Right atrium auricular region (tissue), 2 donors: Measurements from ENCODE around the gene VIT. TPM values are rescaled to one million over a fixed set of nuclear protein-coding genes. Genes with fewer than 3 reads are reported as not detected.
A peak's percentile ranks its signal among the peaks of the same experiment; 100 is the strongest.

Experiments used
- DNase-seq: peaks from one replicate; pipeline ENCODE4 v3.0.0-alpha.2; 2019; ENCODE audit warnings: low spot score
- H3K27ac ChIP-seq, 2 donors: fragments of 200-600 bp; sonication (generic); 1 replicate in 1 of 2; 2 replicates in 1 of 2; pipeline ENCODE4 v1.5.1; 2016 to 2019
- H3K27me3 ChIP-seq, 2 donors: fragments of 200-600 bp; sonication (generic); one replicate each; pipeline versions ENCODE4 v1.5.1 to v1.6.0; 2017 to 2019
- H3K36me3 ChIP-seq: fragments of 200-600 bp; sonication (generic); one replicate; pipeline ENCODE4 v1.5.1; 2016
- H3K4me1 ChIP-seq, 2 donors: fragments of 200-600 bp; sonication (generic); one replicate each; pipeline versions ENCODE4 v1.5.1 to v1.6.0; 2017 to 2019
- H3K4me3 ChIP-seq, 2 donors: fragments of 200-600 bp; sonication (generic); 1 replicate in 1 of 2; 2 replicates in 1 of 2; pipeline ENCODE4 v1.5.1; 2017 to 2019; ENCODE audit warnings: mild to moderate bottlenecking in 1 of 2, moderate library complexity in 1 of 2
- H3K9me3 ChIP-seq, 2 donors: fragments of 200-600 bp; sonication (generic); one replicate each; pipeline ENCODE4 v1.5.1; 2019
- total RNA-seq, 2 donors: library from RNA; depleted of rRNA; stranded (reverse); fragments of >200 nt; gene quantifications; one replicate each; pipeline ENCODE4 v1.1.0, GENCODE V29; 2016
- TF ChIP-seq, protein P1 (sequence below), 2 donors: fragments of 200-600 bp; sonication (generic); IDR thresholded peaks; one replicate each; pipeline ENCODE4 v1.5.1; 2019; ENCODE audit warnings: antibody characterized with exemption in 2 of 2

The VIT gene
- total RNA-seq, 2 donors from 2014 or later, result 12.3 to 16.9 TPM

DNA sequence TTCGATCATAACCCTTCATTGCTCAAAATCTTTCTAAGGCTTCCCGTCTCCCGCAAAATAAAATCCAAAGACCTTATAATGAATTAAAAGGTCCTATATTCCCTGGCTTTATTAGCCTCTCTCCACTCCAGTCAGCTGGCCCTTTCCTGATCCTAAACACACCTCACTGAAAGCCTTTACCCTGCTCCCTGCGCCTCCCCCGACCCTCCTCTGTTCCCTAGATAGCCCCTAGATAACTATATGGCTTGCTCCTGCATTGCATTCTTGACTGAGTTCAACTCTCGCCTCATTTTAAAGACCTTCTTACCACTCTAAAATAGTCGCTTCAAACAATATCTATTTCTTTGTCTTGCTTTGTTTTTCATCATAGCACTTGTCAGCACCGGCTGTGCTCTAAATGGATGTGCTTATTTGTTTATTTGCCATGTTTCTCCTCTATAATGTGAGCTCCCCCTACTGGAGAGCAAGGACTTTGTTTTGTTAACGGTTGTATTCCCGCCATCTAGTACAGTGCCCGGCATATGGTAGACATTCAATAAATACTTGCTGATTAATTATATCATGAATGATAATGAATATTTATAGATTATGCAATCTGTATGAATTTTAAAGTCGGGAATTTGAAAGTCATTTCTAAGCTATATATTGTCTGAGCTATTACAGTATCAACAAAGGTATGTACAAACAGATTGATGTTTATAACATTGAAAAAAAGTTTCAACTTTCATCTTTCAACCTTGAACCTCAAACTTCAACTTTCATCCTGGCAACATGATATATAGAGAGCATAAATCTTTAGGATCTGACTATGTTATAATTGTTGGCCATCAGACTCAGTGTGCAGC, 32.4 kb upstream of the VIT start:
- Histone ChIP-seq H3K4me3 (no peak overlapping the region), H3K36me3 (no peaks in the 10 kb centered on the region), H3K4me1 (peaks cover 0 to 3% of the 10 kb centered on the region in 2 donors), H3K9me3 (no peaks in the 10 kb centered on the region), H3K27ac (no peak overlapping the region), H3K27me3 (no peaks in the 10 kb centered on the region)
- TF ChIP-seq, protein P1, sequence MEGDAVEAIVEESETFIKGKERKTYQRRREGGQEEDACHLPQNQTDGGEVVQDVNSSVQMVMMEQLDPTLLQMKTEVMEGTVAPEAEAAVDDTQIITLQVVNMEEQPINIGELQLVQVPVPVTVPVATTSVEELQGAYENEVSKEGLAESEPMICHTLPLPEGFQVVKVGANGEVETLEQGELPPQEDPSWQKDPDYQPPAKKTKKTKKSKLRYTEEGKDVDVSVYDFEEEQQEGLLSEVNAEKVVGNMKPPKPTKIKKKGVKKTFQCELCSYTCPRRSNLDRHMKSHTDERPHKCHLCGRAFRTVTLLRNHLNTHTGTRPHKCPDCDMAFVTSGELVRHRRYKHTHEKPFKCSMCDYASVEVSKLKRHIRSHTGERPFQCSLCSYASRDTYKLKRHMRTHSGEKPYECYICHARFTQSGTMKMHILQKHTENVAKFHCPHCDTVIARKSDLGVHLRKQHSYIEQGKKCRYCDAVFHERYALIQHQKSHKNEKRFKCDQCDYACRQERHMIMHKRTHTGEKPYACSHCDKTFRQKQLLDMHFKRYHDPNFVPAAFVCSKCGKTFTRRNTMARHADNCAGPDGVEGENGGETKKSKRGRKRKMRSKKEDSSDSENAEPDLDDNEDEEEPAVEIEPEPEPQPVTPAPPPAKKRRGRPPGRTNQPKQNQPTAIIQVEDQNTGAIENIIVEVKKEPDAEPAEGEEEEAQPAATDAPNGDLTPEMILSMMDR (IDR thresholded peaks at IDR 0.05), result peak; percentile 81 to 87
- no peak for DNase-seq

DNA sequence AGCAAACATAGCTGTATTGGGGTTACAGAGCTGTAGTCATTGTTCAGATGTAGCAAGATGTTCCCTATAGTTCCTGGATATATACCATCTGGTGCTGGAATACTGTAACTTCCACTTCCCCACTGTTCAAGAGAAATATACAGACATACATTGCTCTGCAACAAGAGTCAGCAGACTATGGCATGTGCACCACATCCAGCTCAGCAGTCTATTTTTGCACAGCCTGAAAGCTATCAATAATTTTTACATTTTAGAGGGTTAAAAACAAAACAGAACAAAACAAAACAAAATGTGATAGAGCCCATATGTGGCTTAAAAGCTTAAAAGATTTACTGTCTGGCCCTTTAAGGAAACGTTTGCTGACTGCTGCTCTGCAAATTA, 31.8 kb upstream of the VIT start:
- H3K27me3 ChIP-seq, result no peaks in the 10 kb centered on the region
- DNase-seq, result no peak
- H3K4me1 ChIP-seq, result peaks cover 0 to 3% of the 10 kb centered on the region in 2 donors
- no peak overlapping the region for H3K27ac ChIP-seq
- no peaks in the 10 kb centered on the region for H3K9me3 ChIP-seq
- no peak overlapping the region for H3K4me3 ChIP-seq
- H3K36me3 ChIP-seq, result no peaks in the 10 kb centered on the region
- TF ChIP-seq, protein P1 (IDR thresholded peaks at IDR 0.05), result no peak

DNA sequence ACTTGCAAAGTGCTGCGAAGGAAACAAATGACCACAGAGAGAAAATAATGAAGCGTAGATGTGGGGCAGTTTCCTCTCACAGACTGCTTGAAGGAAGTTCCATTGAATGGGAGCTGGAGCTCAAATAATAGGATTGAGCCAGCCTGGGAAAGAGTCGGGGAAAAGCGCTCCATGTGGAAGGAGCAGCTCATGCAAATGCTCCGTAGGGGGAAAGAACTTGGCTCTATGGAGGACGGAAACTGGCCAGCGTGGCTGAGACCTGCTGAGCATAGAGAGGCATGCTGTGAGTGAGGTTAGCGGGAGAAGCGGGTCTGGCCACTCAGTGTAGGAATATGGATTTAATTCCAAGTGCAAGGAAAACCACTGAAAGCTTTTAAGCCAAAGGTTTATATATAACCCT, 28.6 kb upstream of the VIT start:
- no peaks in the 10 kb centered on the region for H3K36me3 ChIP-seq
- H3K4me1 ChIP-seq, result peaks cover 0 to 3% of the 10 kb centered on the region in 2 donors
- no peak for DNase-seq
- H3K4me3 ChIP-seq, result no peak overlapping the region
- no peak overlapping the region for H3K27ac ChIP-seq
- no peaks in the 10 kb centered on the region for H3K9me3 ChIP-seq
- TF ChIP-seq, protein P1 (IDR thresholded peaks at IDR 0.05), result no peak
- no peaks in the 10 kb centered on the region for H3K27me3 ChIP-seq

DNA sequence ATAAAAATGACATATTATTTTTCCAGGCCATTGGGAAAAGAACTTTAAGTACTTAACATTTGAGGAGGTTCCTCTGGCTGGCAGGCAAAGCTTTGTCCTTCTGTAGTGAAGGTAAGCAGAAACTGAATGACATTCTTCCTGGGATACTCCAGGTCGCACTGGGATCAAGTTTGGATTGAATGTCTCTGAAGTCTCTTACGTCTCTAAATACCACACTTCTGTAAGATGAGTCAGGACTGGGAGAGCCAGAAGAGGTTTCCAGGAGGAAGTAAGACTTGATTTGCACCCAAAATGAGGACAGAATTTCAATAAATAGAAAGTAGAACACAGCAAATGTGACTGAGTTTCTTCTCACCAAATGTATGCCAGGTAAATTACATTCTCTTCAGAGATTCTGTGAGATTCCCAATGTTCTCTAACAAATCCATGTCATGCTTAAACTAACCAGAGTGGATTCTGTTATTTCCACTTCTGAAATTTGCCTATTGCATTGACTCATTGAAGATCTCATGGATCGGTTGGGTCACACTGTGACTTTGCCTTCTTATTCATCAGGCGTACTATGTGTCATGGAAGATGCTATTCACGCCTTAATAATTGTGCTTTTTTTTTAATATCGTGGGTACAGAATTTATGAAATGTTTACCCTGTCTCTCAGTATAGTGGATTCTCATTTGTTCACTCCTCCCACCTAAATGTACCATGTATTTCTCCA, 25.5 kb upstream of the VIT start:
- Histone ChIP-seq H3K4me3 (no peak overlapping the region), H3K27me3 (no peaks in the 10 kb centered on the region), H3K36me3 (no peaks in the 10 kb centered on the region), H3K27ac (no peak overlapping the region), H3K4me1 (no peaks in the 10 kb centered on the region), H3K9me3 (no peaks in the 10 kb centered on the region)
- TF ChIP-seq, protein P1 (IDR thresholded peaks at IDR 0.05), result no peak
- no peak for DNase-seq

DNA sequence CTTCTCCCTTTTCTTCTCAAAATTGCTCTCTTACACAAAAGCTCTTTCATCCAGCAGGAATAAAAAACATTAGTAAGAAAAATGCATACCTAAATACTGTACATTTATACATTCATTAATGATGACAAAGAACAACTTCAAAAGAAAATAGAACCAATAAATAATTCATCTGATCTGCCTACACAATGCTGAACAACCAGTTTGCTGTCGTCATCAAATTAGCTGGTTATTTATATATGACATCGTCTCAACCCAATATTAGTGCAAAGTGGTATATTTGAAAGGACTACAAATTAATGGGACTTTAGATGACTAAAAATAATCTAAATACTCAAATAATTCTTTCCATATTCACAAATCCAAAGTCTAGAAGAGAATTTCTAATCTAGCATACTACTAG, 24.8 kb upstream of the VIT start:
- no peak for DNase-seq
- Histone ChIP-seq H3K27me3 (no peaks in the 10 kb centered on the region), H3K9me3 (no peaks in the 10 kb centered on the region), H3K4me3 (no peak overlapping the region), H3K4me1 (no peaks in the 10 kb centered on the region), H3K27ac (no peak overlapping the region), H3K36me3 (no peaks in the 10 kb centered on the region)
- TF ChIP-seq, protein P1 (IDR thresholded peaks at IDR 0.05), result no peak
